Stimulated activated CD4-positive, alpha-beta T cell treated with anti-CD3 and anti-CD28 coated beads, Interleukin-1b, Interleukin-23, amount 100 ng/mL, for 48 hours (primary cell): Measurements from ENCODE around the gene MLPH.

ENCODE experiments used
- DNase-seq: peaks from one replicate; pipeline ENCODE4 v3.0.0-alpha.2; 2020

Gene MLPH

DNA sequence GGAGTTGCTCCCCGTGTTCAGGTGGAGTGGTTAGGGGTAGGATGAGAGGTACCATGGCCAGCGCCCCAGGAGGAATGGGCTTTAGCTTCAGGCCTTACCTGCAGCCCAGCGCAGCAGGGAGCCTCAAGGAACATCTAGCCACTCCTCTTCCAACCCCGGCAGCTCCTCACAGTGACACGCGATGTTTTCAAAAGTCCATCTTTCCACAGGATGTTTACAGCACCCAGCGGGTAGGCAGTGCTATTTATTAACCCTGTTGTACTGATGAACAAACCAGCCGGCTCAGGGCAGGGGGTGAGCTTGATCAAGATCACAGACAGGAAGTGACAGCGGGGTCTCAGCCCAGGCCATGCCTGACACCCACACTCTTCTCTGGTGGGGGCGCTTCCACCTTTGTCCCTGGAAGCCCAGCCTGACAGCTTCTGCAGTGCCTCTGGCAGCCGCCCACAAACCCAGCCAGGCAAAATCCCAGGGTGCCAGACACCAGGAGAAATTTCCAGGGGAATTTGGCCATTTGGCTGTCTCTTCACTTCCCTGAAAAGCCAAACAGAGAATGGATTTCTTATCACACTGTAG lies 60.9 kb downstream of the MLPH start:
- no peak for DNase-seq

DNA sequence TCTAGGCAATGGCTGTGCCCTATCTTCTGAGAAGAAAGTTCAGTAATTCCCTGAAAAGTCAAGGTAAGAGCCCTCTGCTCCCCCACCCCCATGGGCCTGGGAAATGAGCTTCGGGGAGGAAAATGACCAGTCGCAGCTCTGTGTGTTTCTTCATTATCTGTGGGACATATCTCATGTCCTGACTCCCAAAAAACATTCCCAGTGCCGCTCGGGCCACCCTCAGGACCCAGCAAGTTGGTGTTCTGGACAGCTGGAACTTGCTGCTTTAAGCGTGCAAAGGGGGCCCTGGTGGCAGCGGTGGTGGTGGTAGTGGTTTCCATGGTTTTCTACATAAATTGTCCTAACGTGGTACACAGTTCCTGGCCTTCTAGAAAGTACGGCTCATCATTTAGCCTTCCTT lies 62.2 kb downstream of the MLPH start:
- DNase-seq, result no peak

DNA sequence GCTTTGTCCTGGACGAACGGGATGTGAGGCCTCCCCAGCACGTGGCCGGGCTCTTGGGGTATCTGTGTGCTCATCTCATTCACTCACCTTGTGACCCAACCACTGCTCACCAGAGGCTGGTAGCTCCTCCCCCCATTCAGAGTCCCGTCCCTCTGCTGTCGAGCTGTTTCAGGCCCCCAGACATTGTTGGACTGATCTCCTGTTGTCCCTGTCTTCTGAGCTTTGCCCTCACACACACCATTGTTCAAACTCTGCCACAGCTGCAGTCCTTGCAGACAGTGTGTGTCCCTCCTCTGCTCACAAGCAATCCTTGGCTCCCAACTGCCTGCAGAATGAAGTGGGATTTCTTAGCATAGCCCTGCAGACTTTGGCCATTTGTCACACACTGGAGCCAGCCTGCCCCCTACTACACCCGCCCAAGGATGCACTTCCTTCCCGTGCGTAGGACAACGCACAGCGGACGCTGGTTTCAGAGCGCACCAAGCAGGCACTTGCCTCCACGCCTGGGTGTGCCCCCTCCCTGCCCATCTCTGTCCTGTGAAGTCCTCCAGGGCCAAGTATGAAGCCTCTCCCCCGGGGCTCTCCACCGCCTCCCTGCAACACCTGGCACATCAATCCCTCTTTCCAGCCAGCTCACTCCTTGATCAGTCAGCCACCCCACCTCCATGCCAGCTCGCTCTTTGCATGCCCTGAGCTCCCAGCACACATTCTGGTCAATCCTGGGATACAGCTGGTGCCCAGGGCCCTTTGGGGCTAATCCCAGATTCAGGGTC lies 62.8 kb downstream of the MLPH start:
- DNase-seq, result no peak

DNA sequence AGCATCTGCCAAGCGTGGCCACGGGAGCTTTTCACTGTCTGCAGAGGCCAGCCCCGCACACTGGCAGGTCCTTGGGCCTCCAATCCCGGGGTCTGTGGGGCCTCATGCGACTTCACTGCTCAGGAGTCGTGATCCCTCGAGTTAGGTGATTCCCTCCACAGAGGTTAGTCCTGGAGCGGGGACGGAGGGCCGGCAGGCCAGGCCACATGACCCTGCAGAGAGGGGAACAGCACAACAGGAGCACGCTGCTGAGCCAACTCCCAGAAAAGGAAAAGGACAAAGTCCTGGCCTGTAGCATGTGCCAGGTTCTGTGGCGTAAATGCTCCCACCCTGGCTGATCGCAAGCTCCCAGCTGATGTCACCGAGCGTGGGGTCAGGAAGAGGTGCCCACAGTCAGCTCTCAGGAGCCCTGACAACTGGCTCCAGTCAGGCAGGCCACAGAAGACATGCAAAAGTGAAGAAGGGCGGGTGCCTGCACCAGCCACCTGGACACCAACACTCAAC lies 64.1 kb downstream of the MLPH start:
- no peak for DNase-seq

DNA sequence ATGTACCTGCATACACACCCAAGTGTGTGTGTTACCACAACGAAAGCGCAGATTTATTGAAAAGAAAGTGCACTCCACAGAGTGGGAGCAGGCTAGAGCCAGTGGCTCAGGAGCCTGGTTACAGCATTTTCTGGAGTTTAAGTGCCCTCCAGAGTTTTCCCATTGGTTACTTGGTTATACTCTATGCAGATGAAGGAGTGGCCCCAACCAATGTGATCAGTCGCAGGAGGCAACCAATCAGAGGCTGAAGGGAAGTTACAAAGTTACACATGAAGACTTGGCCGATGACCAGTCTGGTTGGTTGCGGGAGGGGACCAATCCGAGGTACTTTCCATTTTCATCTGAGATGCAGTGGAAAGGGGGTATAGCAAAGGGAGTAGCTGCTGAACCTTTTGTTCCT lies 65.9 kb downstream of the MLPH start:
- DNase-seq, result no peak

DNA sequence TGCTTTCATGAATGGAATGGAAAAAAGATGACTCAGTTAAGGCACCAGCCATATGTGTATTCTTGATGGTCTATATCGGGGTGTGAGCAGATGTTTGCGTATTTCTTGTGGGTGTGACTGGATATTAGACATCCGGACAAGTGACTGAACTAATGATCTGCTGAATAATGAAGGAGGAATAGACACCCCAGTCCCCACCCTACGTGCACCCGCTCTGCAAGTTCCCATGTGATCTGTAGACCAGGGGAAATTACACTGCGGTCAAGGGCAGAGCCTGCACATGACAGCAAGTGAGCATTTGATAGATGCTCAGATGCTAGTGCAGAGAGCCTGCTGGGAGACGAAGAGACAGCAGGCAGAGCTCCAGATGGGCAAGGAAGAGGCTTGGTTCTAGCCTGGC lies 66.9 kb downstream of the MLPH start:
- no peak for DNase-seq

DNA sequence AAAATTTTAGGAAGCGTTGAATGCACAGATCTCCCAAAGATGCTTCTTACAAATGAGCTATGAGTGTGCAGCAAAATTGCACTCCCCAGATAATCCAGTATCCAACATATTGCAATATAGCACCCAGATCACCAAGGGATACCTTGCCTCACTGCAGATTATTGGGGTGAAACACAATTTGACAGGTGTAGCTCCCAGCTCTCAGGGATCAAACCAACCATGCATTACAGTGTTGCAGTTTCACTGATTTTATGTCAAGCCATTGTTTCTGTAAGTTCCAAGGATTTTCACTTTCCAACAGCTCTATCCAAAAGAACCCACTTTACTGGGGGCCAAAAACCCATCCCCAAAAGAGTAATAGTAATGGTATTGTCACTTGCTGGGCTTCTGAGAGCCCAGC lies 68.5 kb downstream of the MLPH start:
- DNase-seq, result no peak

DNA sequence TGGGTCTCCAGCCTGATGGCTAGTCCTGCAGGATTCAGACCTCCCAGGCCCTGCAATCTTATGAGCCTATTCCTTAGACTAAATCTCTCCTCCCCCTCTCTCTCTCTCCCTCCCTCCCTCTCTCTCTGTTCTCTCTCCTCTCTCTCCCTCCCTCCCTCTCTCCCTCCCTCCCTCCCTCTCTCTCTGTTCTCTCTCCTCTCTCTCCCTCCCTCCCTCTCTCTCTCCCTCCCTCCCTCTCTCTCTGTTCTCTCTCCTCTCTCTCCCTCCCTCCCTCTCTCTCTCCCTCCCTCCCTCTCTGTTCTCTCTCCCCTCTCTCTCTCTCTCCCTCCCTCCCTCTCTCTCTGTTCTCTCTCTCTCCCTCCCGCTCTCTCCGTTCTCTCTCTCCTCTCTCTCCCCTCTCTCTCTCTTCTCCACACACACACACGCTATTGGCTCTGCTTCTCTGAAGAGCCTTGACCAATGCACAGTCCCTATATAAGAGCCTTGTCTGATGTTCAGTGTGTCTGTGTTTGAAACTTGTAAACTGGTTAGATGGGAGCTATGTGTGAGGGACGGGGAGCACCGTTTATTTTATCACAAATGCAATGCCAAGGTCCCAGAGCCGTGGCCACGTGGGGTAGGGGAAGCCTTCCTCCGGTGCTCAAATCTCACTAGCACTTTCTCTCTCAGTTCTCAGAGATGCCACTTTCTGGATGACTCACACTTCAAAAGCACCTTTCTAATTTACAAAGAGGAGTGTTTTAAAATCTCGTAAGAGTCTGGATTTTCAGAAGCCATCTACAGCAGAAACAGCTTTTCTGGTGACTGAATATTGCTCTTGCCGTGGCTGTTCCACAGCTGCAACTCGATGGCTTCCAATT lies 70.0 kb downstream of the MLPH start:
- DNase-seq, result peak; percentile 57

DNA sequence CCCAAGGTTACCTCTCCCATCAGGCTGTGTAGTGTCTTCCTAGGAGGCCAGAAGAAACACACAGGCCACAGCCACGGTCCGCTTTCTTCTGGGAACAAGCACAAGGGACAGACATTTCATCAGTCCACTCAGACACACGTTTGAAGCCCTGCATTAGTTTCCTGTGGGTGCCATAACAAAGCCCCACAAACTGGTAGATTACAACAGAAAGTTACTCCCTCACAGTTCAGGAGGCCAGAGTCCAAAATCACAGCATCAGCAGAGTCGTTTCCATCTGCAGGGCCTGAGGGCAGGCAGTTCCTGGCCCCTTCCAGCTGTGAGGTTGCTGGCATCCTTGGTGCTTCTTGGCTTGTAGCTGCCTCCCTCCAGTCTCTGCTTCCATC lies 70.6 kb downstream of the MLPH start:
- no peak for DNase-seq

DNA sequence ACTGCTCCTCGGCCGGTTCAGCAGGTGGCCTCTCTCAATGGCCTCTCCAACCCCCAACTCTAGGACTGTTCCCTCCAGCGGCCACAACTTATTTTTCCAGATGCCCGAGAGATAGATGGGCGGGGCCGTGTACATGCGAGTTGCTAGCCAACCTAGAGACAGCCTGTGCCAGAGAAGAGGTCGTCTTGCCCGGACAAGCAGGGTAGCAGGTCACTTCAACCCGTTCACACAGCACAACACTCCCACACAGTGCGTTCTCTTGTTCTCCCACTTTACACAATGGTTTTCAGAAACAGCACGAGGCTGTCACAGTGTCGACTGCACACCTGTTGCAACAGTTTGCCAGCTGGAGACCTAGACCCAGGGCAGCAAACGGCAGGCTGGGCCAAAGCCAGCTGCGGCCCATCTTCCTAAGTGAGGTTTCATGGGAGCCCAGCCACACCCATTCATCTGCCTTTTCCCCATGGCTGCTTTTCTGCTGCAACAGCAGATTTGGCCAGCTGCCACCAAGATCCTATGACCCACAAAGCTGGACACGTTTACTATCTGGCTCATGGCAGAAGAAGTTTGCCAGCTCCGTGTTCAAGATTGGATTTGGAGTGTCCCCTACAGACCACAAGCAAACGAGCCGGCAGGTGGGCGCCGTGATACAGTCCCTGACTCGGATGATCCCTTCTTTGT lies 72.0 kb downstream of the MLPH start:
- DNase-seq, result no peak

DNA sequence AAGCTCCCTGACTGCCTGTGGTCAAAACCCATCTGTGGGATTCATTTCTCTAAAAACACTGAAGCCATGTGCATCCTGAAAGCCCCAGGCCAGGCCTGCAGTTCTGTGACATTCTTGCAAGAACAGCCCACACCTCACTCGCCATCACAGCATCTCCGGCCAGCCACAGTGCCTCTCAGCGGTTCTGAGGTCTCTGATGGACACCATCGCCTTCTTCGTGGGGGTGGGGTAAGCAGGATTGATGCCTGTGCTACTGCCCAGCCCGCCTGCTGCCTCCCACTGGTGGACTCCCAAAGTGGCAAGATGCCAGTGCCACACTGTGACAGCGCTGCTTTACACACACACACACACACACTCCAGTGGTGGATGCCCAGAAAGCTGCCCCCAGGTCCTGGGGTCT lies 74.2 kb downstream of the MLPH start:
- DNase-seq, result no peak

DNA sequence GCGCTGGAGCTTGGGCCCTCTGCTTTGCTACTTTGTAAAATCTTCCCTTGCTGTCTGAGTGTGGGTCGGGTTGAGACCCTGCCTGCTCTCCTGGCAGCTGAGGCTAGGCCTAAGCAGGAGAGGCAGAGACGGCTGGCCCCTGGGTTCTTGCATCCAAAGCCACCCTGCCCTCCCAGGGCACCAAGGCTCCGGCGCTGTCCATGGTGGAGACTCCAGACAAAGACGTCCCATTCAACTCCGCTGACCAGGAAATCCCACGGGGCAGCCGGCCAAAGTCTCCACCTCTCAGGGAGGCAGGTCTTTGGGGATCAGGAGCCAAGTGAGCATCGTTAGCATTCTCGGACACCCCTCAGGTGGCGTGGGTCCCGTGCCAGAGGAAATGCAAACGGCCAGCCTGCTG lies 76.8 kb downstream of the MLPH start:
- DNase-seq, result no peak

DNA sequence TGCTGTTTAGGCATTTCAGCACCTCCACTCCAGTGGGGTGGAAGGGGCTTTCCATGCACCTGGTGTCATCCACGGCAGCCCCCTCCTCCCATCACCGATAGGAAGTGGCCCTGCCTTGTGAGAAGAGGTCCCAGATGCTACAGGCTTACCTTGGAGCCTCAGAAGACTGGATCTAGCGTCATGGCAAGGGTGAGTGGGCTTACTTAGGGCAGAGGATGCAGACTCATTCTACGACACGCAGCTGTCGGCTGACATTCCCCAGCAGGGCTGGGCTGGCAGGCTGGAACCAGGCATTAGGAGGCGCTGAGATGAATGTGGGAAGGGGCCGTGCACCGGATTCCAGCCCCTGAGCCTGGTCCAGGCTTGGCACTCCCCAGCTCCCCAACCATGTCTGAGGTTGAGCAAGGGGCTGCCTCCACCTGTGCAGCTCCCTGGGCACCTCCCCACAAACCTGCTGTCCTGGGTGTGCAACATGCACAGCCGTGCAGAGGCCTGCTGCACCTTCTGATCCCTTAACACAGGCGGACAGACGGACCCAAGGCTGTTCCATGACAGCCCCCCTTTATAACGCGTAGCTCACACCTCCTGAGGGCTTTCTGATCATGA lies 77.6 kb downstream of the MLPH start:
- DNase-seq, result no peak

DNA sequence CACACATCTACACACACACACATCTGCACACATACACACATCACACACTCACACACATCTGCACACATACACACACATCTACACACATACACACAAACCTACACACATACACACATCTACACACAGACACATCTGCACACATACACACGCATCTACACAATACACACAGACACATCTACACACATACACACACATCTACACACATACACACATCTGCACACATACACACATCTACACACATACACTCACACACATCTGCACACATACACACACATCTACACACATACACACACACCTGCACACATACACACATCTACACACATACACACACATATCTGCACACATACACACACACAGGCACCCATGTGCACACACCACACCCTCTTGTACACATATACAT lies 78.9 kb downstream of the MLPH start:
- no peak for DNase-seq

DNA sequence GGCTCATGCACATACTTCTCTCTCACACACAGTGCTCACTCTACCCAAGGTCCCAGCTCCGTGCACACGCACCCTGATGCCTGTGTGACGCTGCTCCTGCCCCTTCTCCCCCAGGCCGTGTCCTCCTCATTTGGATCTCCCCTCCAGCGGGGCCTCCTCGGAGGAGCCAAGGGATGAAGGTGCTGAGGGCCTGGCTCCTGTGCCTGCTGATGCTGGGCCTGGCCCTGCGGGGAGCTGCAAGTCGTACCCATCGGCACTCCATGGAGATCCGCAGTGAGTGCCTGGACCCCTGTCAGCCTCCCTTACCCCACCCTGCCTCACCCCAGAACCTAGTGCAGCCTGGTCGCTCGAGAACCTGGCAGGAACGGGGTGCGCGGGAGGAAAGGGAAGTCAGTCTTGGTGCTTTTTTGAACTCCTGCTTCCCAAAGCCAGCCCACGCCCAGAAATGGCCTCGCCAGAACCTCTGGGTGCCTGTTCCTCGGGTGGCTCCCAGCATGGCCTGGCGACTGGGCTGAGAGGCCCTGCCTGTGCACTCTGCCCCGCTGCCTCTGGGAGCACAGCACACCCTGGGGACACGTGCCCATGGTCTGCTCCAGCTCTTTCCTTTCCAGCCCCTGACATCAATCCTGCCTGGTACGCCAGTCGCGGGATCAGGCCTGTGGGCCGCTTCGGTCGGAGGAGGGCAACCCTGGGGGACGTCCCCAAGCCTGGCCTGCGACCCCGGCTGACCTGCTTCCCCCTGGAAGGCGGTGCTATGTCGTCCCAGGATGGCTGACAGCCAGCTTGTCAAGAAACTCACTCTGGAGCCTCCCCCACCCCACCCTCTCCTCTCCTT lies 79.6 kb downstream of the MLPH start, which contains the start of gene PRLH:
PRLH (plus strand) TSS at position 174 of the 835 bp plus-strand sequence; CDS start at position 174, 0 bp downstream.
- no peak for DNase-seq

DNA sequence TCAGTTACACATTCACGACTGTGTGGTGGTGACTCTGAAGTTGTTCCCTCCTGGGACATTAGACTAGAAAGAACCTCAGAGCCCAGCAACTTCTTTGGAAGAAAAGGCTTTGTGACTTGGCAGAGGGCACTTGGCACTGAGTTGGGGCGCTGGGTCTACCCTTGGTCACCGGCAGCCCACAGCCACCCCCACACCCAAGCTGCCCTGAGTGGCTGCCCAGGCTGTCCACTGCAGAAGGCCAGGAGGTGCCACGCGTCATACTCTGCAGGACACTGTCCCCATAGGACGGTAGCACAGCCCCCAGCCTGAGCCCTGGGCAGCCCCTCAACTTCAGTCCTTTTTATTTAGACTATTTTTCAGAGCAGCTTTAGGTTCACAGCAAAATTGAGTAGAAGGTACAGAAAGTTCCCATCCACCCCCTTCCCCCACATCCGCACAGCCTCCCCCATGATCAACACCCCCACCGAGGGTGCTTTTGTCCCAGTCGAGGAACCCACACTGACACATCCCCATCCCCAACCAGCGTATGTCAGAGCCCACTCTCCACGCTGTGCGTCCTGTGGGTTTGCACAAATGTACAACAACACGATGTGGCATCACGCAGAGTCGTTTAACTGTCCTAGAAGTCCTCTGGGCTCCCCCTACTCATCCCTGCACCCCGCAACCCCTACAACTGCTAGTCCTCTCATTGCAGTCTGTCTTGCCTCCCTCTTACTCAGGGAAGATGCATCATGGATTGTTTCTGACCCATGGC lies 80.4 kb downstream of the MLPH start:
- DNase-seq, result no peak

DNA sequence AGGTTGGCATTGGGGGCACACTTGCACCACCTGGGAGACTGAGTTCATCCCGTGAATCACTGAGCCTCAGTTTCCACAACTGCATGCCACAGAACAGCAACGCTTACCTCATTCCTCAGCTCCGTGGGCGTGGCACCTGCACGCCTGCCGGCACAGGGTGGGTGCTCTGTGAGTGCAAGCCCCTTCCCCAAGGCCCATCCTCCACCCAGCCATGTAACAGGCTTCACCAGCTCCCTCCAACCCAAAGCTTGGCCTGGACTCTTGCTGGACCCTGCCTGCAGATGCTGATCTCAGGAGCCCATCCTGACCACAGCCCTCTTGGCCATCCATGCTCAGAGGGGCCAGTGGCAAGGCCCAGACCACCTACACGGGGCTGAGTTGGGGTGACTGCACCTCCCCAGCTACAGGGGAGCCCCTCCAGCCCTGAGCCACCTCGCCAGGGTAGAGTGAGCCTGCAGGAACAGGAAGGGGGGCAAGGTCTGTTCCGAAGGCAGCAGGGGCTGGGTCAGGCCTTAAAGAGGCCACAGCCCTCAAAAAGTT lies 81.1 kb downstream of the MLPH start:
- no peak for DNase-seq

DNA sequence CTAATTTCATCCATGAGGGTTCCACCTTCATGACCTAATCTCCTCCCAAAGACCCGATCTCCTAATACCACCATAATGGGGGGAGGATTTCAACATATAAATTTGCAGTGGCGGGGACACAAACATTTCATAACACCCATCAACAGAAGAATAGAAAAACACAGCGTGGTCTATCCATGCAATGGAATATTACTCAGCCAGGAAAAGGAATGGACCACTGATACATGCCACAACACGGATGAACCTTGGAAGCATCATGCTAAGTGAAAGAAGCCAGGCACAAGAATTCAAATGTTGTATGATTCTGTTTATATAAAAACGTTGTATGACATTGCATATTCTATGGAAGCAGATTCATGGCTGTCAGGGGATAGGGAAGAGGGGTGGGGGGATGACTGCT lies 82.0 kb downstream of the MLPH start:
- no peak for DNase-seq

DNA sequence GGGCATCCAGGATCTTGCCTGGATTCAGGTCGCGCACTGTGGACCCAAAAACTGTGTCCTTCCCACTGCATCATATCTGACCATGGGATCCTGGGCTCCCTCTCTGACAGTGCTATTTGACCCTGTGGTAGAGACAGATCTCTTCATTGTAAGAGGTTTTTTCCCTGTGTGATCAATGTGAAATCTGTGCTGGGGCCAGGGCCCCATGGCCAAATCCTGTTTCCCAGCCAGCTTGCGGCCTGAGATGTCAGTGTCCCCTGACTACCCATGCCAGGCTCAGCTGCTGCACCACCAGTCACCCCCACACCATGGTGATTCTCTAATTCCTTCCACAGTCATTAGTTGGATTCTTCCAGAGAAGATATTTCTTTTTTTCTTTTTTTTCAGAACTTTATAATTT lies 82.8 kb downstream of the MLPH start:
- DNase-seq, result no peak

DNA sequence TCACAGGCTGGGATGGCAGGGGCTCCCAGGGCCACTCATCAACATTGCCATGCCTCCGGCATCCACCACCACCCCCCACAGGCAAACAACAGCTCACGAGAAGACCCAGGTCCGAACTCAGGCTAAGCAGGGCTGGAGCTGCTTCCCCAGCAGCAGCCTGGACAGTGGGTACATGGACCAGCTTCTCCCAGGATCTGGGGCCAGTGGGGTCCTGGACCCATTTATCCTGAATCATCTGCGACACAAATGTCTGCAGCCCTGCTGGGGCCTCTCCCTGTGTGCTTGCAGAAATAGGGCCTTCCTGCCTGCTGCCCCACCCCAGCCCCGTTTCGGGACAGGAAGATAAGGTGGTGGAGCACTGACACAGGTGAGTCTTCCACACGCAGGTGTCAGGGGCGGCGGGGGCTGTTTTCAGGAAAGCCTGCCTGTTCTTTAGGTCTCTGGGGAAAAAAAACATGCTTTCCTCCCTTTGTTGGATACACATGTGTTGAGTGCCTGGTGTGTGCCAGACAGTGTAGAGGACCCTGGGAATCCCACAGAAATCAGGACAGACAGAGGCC lies 83.8 kb downstream of the MLPH start:
- no peak for DNase-seq
